GM19467 (cell line): ENCODE data around the gene CA10.

ENCODE experiments used
- ATAC-seq: cut with Tn5 transposase; IDR thresholded peaks from one replicate; pipeline ENCODE4 v1.9.1; 2021; ENCODE audit warnings: mild to moderate bottlenecking, moderate library complexity; ENCODE audit not compliant: unreplicated experiment

Gene CA10

DNA sequence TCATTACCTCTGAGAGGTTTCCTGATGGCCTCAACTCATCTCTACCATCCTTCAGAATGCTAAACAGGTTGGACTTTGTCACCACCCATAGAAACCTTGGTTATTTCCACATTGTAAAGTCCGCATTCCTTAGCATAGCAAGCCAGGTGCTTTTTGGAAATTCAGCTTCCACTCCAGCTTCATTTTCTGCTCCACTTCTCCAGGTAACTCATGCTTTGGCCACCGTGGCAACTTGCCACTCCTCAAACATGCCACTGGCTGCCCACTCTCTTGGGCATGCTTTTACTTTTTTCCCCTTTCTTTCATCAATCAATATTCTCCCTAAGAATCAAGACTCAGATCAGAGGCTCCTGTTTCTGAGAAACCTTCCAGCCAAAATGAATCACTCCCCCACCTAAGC is 203.3 kb downstream of the CA10 start:
- ATAC-seq, result no peak

DNA sequence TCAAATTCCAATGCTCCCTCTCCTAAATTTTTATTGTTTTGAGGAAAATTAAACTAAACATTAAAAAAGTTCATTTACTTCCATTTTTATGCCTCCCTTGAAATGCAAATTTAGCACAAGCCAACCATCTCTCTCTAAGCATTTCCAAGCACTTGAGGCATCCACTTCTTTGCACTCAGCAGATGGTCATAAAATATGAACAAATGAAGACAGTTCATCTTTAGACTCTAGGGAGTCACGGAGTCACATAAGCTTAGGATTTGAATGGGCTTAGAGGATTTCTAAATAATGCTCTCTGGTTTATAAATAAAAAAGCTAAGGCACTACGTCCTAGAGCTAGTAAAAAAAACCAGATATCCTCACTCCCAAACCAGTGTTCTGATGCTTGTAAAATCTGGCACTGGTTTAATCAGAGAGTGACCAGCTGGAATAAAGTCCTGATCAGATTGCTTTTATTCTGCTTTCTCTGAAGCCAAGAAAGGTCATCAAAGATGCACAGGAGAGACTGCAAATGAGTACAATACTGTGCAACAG is 204.2 kb downstream of the CA10 start:
- ATAC-seq, result no peak

DNA sequence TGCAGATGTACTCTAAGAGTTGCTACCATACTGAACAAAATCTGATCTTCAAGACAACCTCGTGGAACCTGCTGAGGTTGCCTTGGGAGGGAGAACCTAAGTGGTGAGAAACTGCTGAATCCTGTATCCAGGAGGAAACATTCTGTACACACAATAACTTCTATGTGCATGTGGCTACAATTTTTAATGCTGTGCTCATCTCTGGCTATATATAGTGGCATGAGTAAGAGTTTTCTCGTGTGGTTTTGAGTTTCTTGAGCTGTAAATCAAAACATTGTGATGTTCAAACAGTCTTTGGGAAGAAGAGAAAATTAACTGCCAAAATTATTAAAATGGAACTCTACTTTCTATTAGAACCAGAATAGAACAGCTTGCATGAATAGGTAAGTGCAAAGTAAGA is 206.8 kb downstream of the CA10 start:
- no peak for ATAC-seq

DNA sequence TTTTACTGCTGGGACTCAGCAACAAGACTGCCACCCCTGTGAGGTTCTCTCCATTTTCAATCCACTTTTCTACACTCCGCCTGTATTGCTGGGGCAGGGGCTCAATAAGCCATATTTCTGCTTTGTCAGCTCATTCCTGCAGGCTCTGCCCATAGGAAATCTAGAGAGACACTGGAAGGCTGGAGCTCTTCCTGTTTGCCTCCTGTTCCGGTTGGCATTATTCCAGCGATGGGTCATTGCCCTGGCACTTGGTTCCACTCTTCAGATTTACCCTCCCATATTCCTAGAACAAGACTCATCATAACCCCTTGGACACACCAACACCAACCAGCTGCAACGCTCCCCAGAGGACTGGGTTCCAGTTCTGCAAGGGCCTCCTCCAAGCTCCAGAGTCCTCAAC is 210.4 kb downstream of the CA10 start:
- no peak for ATAC-seq

DNA sequence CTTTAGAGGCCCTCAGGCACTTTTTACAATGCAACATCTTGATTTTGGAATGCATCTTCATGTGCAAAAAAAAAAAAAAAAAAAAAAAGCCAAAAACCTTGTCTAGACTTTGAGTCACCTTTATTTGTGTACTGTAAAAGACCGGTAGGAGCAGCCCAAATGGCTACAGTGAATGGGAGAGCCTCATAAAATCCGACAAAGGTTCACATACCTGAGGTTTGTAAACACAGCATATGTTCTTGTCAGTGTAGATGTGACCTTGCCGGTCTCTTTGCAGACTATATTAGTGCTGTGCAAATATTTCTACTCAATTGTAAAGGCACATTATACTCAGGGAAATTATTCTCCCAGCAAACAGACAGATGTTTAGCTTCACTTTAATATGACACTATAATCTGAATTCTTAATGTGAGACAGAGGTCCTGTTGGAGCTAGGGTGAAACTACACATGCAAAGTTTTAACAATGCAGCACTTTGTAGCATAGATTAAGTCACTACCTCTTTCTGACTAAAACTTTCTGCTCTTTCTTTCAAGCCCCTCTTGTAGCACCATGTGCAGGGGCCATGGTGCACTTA is 211.3 kb downstream of the CA10 start:
- no peak for ATAC-seq

DNA sequence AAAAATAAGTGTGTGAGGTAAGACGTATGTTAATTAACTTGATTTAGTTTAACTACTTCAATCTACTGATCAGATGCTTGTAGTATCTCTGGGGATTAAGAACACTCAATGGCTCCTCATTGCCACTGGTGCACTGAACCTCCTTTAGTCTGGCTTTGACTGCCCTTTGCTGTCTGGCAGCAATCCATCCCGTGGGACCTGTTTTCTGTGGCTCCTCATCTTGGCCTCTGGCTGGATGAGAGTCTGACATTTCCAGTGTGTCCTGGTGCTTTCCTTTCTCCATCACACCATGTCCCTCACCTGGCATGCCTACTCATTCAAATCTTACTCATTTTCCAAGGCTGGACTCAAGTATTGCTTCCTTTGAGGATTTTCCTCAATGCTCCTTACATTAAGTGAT is 212.2 kb downstream of the CA10 start:
- no peak for ATAC-seq

DNA sequence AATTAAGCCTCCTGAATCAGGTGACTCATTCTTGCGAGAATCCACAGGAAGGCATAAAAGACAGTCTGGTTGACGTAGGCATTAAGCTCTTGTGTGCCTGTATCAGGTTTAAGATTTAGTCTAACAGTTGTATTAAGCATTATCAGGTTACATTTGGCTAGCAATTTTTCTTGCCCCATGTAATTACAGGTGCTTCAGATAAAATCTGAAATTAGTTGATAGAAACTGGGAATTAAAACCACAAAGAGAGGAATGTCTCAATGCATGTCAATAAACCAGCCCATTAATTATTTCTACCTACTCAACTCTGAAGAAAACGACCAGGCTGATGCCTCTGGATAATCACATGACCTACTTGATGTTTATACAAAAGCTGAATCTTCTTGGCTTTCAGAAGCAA is 217.2 kb downstream of the CA10 start:
- ATAC-seq, result no peak

DNA sequence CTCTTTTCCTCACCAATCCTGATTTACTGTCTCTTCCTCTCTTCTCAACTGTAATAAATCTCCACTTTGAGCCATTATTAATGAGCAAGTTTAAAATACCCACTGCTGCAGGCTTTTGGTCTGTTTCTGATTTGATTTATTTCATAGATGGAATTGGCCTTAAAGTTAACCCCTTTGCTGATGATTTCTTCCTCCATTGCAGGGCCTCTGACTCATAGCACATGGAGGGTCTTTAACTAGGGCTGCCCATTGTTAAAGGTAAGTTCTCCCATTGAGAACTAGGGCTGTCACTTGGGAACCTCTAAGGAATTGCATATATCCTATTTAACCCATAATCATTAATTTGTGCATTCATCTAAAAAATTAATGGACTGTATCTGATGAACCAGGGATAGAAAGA is 221.2 kb downstream of the CA10 start:
- no peak for ATAC-seq

DNA sequence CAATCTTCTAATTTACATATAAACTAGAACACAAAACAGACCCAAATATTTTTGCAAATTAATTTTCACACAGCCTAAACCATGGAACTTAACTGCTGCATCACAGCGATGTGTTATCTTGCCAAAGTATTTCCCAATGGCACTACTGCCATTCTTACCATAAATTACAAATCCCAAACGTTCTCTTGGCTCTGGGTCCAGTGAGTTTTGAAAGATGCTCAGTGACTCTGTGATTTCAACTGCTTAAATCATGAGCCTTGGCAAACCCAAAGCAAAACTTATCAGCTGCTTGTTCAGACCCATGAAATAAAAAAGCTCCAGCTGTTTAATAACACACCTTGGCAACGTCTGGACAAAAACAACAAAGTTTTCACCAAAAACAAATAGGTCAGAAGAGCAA is 223.0 kb downstream of the CA10 start:
- no peak for ATAC-seq

DNA sequence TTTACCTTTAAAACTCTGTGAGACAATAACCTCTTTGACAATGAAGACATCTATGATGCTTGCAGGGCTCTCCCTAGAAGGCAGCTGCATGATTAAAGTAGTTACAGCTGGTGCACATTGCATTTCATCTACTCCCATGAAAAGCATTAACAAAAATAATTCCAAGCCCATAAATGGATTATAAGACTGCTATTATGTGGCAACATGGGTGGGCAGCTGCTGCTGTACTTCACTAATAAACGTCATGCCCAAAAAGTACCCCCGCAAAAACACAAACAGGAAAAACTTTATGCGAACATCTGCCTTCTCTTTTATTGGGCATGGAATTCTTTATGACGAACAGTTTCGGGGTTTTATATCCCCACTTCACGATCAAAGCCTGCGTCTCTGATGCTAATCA is 224.9 kb downstream of the CA10 start:
- ATAC-seq, result no peak

DNA sequence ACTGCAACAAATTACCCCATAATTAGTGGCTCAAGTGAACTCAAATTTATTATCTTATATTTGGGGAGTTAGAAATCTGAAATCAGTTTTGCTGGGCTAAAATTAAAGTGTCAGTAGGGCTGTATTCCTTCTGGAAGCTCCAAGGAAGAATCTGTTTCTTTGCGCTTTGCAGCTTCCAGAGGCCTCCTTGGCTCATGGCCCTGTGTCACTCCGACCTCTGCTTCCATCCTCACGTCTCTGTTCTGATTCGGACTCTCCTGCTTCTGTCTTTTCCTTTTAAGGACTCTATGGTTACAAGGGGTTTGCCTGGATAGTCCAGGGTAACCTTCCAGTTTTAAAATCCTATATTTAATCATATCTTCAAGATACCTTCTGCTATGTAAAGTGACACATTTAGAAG is 232.1 kb downstream of the CA10 start:
- ATAC-seq, result no peak

DNA sequence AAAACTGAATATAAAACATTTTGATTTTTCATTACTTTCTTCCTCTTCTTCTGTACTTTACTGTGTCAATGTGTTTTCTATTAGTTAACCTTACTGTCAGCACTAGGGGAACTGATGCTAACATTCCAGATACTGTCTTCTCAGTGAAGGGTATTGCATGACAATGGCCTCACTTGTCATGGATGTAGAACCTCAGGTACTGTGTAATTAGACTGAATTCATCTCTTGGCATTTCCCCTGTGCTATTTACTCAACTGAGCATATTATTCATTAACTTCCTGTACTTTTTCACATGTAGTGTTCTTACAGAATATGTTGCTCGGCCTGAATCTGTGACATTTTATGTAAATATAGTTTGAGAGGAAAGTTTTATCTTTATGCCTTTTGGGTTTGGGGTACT is 237.0 kb downstream of the CA10 start:
- no peak for ATAC-seq

DNA sequence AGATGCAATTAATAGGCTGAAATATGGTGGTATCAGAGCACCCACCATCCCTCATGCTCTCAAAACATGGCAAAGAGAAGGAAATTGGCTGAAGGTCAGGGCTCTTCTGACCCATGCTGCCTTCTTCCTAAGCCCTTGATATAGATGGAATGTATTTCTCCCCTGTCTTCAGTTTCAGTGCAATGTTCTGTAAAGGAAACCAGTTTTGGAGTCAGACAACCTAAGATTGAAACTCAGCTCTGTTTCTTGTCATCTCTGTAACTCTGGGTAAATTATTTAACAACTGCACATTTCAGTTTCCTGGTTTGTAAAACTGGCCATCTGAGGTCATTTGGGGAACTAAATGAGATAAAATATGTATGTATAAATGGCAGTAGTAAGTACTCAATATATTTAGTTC is 243.9 kb downstream of the CA10 start:
- peak; percentile 79 for ATAC-seq

DNA sequence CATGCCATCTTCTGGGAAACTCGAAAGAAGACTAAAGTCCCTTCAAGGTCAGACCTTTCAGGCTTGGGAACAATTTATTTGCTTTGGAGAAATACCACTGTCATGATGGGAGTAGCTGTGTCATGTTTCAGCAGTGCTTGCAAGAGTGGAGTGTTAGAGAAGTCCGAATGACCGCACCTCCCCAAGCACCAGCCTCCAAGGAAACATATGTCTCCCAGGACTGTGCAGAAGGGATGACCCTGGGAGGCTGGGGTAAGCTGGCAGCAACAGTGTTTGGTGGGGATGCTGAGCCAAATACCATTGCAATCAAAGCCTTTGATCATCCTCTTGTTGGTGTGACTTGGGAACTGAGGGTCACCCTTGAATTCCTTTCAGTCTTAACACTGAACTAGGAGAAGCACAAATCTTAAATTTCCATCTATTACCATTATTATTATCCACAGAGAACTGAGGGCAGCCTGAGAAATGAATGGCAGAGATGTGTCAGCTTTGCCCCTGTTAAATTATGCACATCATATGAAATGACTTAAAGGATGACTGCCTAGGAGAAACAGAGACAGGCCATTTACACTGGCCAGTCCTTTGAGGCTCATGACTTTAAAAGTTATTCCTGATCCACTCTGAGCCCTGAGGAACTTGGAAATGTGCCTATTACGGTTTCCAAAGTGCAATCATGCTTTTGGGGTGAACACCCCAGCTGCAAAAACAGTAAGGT is 244.9 kb downstream of the CA10 start:
- no peak for ATAC-seq

DNA sequence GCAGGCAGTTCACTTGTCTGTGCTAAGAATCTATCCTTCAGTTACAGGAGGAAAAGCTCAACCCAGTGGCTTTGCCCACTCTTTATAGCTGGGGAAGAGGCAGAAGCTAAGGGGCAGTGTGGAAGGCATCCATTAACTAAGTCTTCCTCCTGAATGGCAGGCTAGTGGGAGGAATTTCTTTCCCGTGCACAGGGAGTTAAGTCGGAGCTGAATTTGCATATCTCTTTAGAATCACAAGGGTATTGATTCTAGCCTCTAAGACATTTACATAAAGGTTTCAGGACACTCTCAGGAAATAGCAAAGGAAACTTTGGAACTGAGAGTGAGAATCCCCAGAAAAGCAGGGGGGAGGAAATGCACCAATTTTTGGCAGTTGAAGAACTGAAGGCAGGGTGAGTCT is 245.6 kb downstream of the CA10 start:
- ATAC-seq, result no peak

DNA sequence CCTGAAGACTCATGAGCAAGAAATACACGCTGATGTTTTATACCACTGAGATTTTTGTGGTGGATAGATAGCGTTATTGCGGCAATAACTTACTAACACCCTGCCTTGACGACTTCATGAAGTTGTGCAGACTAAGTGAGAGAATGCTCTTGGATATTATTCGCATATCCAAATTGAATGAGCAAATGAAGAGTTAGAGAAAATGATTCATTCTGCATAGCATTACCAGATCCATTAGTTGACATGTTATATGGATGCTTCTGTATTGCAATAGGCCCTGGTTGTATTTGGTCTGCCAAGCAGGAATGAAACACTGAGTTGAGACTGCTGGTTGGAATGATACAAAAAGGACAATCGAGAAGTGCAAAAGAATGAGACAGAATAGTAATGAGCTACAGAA is 247.3 kb downstream of the CA10 start:
- ATAC-seq, result no peak

DNA sequence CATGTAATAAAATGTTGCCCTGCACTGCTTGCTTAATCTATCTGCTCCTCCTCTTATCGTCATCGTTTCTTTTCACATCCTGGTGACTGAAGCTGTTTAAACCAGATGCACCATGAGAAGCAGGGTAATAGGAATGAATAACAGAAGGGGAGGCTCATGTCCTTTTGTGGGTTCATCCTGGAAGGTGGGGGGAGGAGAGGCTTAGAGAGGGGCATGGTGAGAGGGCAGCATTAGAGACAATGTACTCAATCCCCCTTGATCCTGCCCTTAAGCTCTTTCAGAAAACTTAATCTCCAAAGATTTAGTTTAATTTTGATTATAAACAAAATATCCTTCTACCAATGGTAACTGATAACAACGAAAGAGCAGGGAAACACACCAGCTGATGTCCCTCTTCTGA is 248.5 kb downstream of the CA10 start:
- ATAC-seq, result no peak

DNA sequence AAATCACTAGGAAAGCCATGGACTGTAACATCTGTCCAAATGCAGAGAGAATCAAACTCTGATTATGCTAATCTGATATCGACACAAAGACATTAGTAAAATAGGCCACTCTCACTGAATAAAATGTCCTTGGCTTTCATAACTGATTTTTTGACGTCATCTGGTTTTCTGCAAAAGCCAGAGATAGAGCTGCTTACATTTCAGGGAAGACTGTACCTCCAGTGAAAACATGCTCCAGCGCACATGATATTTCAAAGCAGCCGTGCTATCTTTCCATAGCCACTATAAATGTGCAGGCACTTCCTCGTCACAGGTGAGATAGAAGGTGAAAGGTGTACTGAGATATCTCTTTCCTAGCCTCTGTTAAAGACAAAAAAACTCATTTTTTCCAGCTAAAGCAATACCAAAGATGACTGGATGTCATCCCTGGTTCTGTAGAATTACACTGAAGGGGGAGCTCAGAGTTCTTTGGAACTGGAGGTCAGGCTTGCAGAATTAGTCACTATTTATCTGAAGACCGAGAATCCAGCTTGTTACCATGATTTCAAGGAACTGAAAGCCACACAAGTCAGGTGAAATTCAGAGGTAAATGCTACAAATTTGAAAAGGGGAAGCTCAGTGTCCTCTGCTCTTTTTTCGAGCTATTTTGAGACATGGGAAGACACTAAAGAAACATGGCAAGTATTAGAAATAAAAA is 249.5 kb downstream of the CA10 start:
- no peak for ATAC-seq

DNA sequence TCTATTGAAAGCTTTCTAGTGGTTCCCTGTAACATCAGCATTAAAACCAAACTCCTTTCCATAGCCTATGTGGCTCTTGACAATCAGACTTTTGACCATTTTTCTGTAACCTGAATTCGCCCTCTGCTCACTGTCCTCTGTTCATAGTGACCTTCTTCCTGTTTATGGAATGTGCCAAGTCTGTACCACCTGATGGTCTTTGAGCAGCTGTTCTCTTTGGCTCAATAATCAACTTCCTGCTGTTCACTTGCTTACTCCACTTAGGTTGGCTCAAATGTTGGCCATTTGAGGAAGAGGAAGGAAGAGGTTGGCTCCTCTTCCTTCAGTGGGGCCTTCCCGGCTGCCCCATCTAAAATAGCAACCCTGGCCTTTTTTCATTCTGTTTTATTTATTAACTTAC is 251.5 kb downstream of the CA10 start:
- no peak for ATAC-seq

DNA sequence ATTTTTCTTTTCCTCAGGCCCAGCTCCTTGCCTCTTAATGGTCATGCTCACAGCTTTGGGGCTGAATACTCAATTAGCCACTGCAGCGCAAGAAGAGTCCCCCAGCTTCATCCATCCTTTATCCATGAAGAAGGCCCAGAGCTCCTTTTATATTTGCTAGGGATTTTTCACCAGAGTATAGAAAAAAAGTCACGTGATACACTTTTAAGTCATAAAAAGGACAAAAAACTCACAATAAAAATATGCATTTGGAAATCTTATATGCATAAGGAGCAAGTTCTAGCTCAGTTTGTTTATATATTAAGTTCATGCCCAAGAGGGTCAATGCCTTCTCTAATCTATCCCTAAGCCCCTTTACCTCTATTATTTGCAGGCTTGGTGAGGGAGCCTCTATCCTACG is 254.1 kb downstream of the CA10 start:
- no peak for ATAC-seq

DNA sequence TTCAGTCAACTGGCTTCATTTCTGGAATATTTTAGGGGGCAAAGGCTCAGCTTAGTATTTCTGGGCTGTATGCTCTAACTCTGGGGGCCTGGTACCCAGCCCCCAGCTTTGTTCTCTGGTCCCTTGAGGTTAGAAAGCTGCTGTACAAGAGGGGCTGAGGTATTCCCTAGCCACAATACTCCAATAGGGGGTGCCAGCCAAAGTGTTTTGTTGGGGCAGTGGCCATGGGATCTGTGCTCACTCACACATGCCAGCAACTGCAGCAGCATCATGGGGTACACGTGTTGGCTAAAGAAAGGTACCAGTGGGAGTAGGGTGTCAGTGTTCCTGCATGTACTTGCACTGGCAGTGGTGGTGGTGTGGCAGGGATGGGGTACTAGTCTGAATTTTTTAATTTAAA is 257.3 kb downstream of the CA10 start:
- ATAC-seq, result no peak

DNA sequence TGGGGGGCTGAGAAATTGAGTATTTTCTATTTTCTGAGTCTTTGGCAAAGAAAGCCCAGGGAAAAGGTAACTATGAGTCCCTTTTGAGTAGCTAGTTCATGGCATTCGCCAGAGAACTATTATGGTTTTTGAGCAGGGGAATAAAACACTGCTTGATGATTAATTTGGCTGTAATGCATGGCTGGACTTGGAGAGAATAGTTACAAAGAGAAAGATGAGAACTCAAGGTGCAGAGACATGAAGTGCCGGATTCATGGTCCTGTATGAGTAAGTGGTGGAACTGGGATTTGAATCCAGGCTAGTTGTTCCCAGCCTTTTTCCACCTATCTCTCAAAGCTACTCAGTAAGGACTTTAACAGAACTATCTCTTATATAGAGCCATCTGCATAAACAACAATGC is 266.6 kb downstream of the CA10 start:
- no peak for ATAC-seq
